HT1080 (cell line): Measurements from ENCODE around the gene FNBP1L. TPM values are rescaled to one million over a fixed set of nuclear protein-coding genes. Genes with fewer than 3 reads are reported as not detected.

Experiments
- small RNA-seq: library from RNA; depleted of rRNA; stranded (forward); fragments of <200 nt; gene quantifications from one replicate; pipeline ENCODE3, GENCODE V24; 2014
- total RNA-seq: library from RNA; depleted of rRNA; stranded (reverse); fragments of >200 nt; shearing (Covaris generic); gene quantifications from 2 replicates; pipeline ENCODE4 v1.2.3, GENCODE V29; 2014; rRNA removed

Gene FNBP1L
- total RNA-seq, 1 experiment from 2014 or later, result 26.3 TPM

Small RNAs within 50 kb of the gene (small RNA-seq; reads per million reads assigned to genes)
- 0.48 reads per million, percentile 53 among the genes with 10 or more reads in this experiment for gene RNA5SP53

Other genes starting within 250 kb of the FNBP1L start
- 95.6 and 97.3 TPM in 2 replicates for gene DR1, start 102.2 kb upstream of the FNBP1L start, total RNA-seq
- 156 and 163 TPM in 2 replicates for gene BCAR3, start 233.7 kb downstream of the FNBP1L start, total RNA-seq